Sigmoid colon (tissue), 7 donors: ENCODE measurements around the gene ZNF695. TPM values are rescaled to one million over a fixed set of nuclear protein-coding genes. Genes with fewer than 3 reads are reported as not detected.

ENCODE experiments used
- DNase-seq: peaks from one replicate; pipeline ENCODE4 v3.0.0-alpha.2; 2019
- H3K27ac ChIP-seq, 4 donors: fragments of 200-600 bp; sonication (generic); one replicate each; pipeline ENCODE4 v1.5.1; 2016 to 2019; ENCODE audit warnings: mild to moderate bottlenecking in 1 of 4
- H3K27me3 ChIP-seq, 3 donors: fragments of 200-600 bp; sonication (generic); one replicate each; pipeline ENCODE4 v1.5.1; 2019; ENCODE audit warnings: mild to moderate bottlenecking in 1 of 3
- H3K36me3 ChIP-seq, 4 donors: fragments of 200-600 bp; sonication (generic); one replicate each; pipeline ENCODE4 v1.5.1; 2016 to 2019
- H3K4me1 ChIP-seq, 4 donors: fragments of 200-600 bp; sonication (generic); one replicate each; pipeline ENCODE4 v1.5.1; 2017 to 2019
- H3K4me3 ChIP-seq, 4 donors: fragments of 200-600 bp; sonication (generic); one replicate each; pipeline ENCODE4 v1.5.1; 2017 to 2019; ENCODE audit warnings: mild to moderate bottlenecking in 2 of 4, moderate library complexity in 1 of 4
- H3K9me3 ChIP-seq, 4 donors: fragments of 200-600 bp in 3 of 4; sonication (generic) in 3 of 4; one replicate each; pipeline versions ENCODE4 v1.5.1 to v1.6.1; 2013 to 2019
- EP300 ChIP-seq, 4 donors: sonication (generic); formaldehyde crosslinking; IDR thresholded peaks; one replicate each; pipeline ENCODE4 v1.6.1; 2017; ENCODE audit warnings: antibody characterized with exemption in 4 of 4
- POLR2A ChIP-seq, 2 donors: fragments of 450-650 bp; IDR thresholded peaks; one replicate each; pipeline ENCODE4 v1.6.1; 2016; ENCODE audit warnings: antibody characterized with exemption in 2 of 2, mild to moderate bottlenecking in 2 of 2, moderate library complexity in 2 of 2
- POLR2AphosphoS5 ChIP-seq, 4 donors: sonication (generic); formaldehyde crosslinking; IDR thresholded peaks; one replicate each; pipeline ENCODE4 v1.6.1; 2017; ENCODE audit warnings: antibody characterized with exemption in 4 of 4
- WGBS, 2 donors: extraction: QIAGEN DNeasy Blood & Tissue Kit; methylation state at CpG; one replicate each; pipeline ENCODE4 v1.1.7; 2013; 5-methylcytosine and 5-hydroxymethylcytosine counted together
- intact Hi-C: fragments of 100-400 bp; cut with DNase I; formaldehyde crosslinking; loops from one replicate; pipeline ENCODE4 v1.15.1; 2023
- polyA plus RNA-seq, 3 donors: library from polyadenylated mRNA; stranded (reverse); fragments of 200-250 nt; gene quantifications; one replicate each; pipeline ENCODE4 v1.2.3, GENCODE V29; 2013
- total RNA-seq, 4 donors: library from RNA; depleted of rRNA; stranded (reverse); fragments of >200 nt; gene quantifications; one replicate each; pipeline ENCODE4 v1.1.0, GENCODE V29; 2016
- TF ChIP-seq, protein P1 (sequence below), 4 experiments: fragments of 450-650 bp in 3 of 4; fragments of 200-600 bp in 1 of 4; IDR thresholded peaks; one replicate each; pipeline ENCODE4 v1.5.1; 2016 to 2019; ENCODE audit warnings: antibody characterized with exemption in 4 of 4, mild to moderate bottlenecking in 3 of 4, moderate library complexity in 2 of 4
- donor health status: healthy with polysubstance abuse.
- donor health status: Bipolar disorder and iron deficiency.
- donor health status: healthy.

Gene ZNF695
- total and polyA plus RNA-seq, 7 donors = under 0.01 to 1.4 (median 0.65) TPM; not detected in 3

DNA sequence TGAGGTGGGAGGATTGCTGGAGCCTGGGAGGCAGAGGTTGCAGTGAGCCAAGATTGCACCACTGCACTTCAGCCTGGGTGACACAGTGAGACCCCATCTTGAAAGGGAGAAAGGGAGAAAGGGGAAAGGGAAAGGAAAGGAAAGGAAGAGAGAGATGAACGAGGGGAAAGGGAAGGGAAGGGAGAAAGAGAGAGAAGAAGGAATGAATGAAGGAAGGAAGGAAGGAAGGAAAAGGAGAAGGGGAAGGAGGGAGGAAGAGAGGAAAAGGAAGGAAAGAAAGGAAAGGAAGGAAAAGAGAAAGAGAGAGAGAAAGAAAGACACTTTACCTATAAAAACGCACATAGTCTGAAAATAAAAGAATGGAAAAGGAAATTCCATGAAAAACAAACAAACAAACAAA, 18.0 kb downstream of the ZNF695 start:
- no peaks in the 10 kb centered on the region for H3K4me1 ChIP-seq
- H3K27me3 ChIP-seq = no peaks in the 10 kb centered on the region
- 91 to 95% methylated on average over 2 of the region's 2 CpGs for WGBS, 2 donors
- no peaks in the 10 kb centered on the region for H3K36me3 ChIP-seq
- no peak overlapping the region for H3K27ac ChIP-seq
- intact Hi-C loops = no loop called here
- H3K4me3 ChIP-seq = no peak overlapping the region
- peaks cover 0 to 49% (median 37%) of the 10 kb centered on the region in 4 donors for H3K9me3 ChIP-seq
- no peak for DNase-seq
- TF ChIP-seq POLR2AphosphoS5 (IDR thresholded peaks at IDR 0.05) = no peak

DNA sequence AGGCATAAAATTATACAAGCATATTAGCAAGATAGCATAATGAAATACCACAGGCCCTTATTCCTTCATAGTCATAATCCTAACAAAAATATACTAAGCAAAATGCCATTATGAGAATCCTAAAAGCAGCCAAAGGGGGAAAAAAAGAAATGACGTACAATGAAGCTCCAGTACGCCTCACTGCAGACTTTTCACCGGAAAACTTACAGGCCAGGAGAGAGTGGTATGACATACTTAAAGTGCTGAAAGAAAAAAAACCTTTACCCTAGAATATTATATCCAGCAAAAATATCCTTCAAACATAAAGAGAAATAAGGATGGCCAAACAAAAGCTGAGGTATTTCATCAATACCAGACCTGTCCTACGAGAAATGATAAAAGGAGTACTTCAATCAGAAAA, 19.5 kb downstream of the ZNF695 start:
- H3K27me3 ChIP-seq = no peaks in the 10 kb centered on the region
- TF ChIP-seq POLR2A (IDR thresholded peaks at IDR 0.05) (no peak), POLR2AphosphoS5 (IDR thresholded peaks at IDR 0.05) (no peak), EP300 (IDR thresholded peaks at IDR 0.05) (no peak)
- TF ChIP-seq, protein P1, sequence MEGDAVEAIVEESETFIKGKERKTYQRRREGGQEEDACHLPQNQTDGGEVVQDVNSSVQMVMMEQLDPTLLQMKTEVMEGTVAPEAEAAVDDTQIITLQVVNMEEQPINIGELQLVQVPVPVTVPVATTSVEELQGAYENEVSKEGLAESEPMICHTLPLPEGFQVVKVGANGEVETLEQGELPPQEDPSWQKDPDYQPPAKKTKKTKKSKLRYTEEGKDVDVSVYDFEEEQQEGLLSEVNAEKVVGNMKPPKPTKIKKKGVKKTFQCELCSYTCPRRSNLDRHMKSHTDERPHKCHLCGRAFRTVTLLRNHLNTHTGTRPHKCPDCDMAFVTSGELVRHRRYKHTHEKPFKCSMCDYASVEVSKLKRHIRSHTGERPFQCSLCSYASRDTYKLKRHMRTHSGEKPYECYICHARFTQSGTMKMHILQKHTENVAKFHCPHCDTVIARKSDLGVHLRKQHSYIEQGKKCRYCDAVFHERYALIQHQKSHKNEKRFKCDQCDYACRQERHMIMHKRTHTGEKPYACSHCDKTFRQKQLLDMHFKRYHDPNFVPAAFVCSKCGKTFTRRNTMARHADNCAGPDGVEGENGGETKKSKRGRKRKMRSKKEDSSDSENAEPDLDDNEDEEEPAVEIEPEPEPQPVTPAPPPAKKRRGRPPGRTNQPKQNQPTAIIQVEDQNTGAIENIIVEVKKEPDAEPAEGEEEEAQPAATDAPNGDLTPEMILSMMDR (IDR thresholded peaks at IDR 0.05) = no peak
- intact Hi-C loops = no loop called here
- H3K4me3 ChIP-seq = no peak overlapping the region
- DNase-seq = no peak
- no peaks in the 10 kb centered on the region for H3K36me3 ChIP-seq
- H3K9me3 ChIP-seq = peaks cover 0 to 60% (median 39%) of the 10 kb centered on the region in 4 donors
- no peak overlapping the region for H3K27ac ChIP-seq
- WGBS, 2 donors = 97% methylated on average over 4 of the region's 4 CpGs
- H3K4me1 ChIP-seq = no peaks in the 10 kb centered on the region

DNA sequence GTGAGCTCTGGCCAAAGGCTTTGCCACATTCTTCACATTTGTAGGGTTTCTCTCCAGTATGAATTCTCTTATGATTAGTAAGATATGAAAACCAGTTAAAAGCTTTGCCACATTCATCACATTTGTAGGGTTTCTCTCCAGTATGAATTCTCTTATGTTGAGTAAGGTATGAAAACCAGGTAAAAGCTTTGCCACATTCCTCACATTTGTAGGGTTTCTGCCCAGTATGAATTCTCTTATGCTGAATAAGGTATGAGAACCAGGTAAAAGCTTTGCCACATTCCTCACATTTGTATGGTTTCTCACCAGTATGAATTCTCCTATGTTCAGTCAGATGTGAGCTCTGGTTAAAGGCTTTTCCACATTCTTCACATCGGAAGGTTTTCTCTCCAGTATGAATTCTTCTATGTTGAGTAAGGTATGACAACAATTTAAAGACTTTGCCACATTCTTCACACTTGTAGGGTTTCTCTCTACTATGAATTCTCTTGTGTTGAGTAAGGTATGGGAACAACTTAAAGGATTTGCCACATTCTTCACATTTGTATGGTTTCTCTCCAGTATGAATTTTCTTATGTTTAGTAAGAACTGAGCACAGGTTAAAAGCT, 20.7 kb downstream of the ZNF695 start:
- H3K4me1 ChIP-seq = no peaks in the 10 kb centered on the region
- TF ChIP-seq EP300 (IDR thresholded peaks at IDR 0.05) (no peak), POLR2A (IDR thresholded peaks at IDR 0.05) (no peak), POLR2AphosphoS5 (IDR thresholded peaks at IDR 0.05) (no peak)
- TF ChIP-seq, protein P1 (IDR thresholded peaks at IDR 0.05) = no peak
- intact Hi-C loops = no loop called here
- H3K4me3 ChIP-seq = no peak overlapping the region
- no peak for DNase-seq
- no peak overlapping the region for H3K27ac ChIP-seq
- no peaks in the 10 kb centered on the region for H3K36me3 ChIP-seq
- WGBS, 2 donors = 96 to 98% methylated on average over 1 of the region's 1 CpG
- no peaks in the 10 kb centered on the region for H3K27me3 ChIP-seq
- peaks cover 0 to 62% (median 36%) of the 10 kb centered on the region in 4 donors for H3K9me3 ChIP-seq

DNA sequence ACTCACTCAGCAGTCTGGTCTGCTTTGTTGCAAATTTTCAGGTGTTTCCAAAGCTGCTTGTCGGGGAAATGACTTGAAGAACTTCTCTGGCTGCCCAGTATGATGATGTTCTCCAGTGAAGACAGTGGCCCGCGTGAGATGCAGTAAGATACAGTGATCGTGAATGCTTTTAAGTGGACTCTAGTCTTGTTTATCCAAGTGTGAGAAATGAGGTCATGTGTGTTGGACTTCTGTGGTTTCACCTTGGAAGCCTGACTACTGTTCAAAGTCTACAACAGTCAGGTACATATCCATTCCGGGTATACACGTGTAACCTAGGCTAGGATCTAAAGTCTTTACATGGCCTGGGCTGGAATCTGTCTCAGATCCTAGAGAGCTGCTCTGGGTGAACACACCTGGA, 29.1 kb downstream of the ZNF695 start:
- Histone ChIP-seq H3K4me1 (no peaks in the 10 kb centered on the region), H3K9me3 (peaks cover 0 to 14% (median 3%) of the 10 kb centered on the region in 4 donors), H3K4me3 (no peak overlapping the region), H3K27me3 (no peaks in the 10 kb centered on the region), H3K36me3 (no peaks in the 10 kb centered on the region), H3K27ac (no peak overlapping the region)
- WGBS, 2 donors = 96 to 97% methylated on average over 6 of the region's 6 CpGs
- intact Hi-C loops = no loop called here
- TF ChIP-seq, protein P1 (IDR thresholded peaks at IDR 0.05) = no peak
- TF ChIP-seq EP300 (IDR thresholded peaks at IDR 0.05) = no peak
- no peak for TF ChIP-seq POLR2A (IDR thresholded peaks at IDR 0.05)
- TF ChIP-seq POLR2AphosphoS5 (IDR thresholded peaks at IDR 0.05) = no peak
- no peak for DNase-seq

DNA sequence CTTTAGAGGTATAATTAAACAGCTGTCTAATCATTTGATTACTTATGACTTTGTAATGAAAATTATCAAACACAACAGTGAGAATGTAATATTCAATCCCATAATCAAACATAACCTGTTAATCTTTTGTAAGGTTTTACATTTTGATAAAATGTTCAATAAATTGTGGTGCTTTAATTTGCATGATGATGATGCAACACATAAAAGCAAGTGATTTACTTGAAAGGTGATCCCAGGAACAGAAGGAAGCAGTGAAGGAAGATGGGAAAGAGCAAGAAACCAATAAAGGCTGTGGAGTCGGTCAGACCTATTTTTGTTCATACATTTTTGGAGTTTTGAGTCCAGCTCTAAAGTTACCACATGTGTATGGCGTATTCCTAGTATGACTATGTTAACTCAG, 29.6 kb downstream of the ZNF695 start:
- WGBS, 2 donors = 95 to 97% methylated on average over 2 of the region's 2 CpGs
- DNase-seq = no peak
- no peak for TF ChIP-seq EP300 (IDR thresholded peaks at IDR 0.05)
- TF ChIP-seq, protein P1 (IDR thresholded peaks at IDR 0.05) = no peak
- no peak for TF ChIP-seq POLR2A (IDR thresholded peaks at IDR 0.05)
- TF ChIP-seq POLR2AphosphoS5 (IDR thresholded peaks at IDR 0.05) = no peak

More for the DNA sequence above, 29.6 kb downstream of the ZNF695 start:
- Histone ChIP-seq H3K4me1 (no peaks in the 10 kb centered on the region), H3K9me3 (peaks cover 0 to 11% (median 3%) of the 10 kb centered on the region in 4 donors), H3K4me3 (no peak overlapping the region), H3K36me3 (no peaks in the 10 kb centered on the region), H3K27me3 (no peaks in the 10 kb centered on the region), H3K27ac (no peak overlapping the region)
- intact Hi-C loops = no loop called here
